HG02571 (cell line): ENCODE results near the gene TBC1D25.

ENCODE experiments used
- ATAC-seq: cut with Tn5 transposase; IDR thresholded peaks from one replicate; pipeline ENCODE4 v1.9.1; 2021; ENCODE audit warnings: mild to moderate bottlenecking, moderate library complexity; ENCODE audit not compliant: unreplicated experiment

The TBC1D25 gene

DNA sequence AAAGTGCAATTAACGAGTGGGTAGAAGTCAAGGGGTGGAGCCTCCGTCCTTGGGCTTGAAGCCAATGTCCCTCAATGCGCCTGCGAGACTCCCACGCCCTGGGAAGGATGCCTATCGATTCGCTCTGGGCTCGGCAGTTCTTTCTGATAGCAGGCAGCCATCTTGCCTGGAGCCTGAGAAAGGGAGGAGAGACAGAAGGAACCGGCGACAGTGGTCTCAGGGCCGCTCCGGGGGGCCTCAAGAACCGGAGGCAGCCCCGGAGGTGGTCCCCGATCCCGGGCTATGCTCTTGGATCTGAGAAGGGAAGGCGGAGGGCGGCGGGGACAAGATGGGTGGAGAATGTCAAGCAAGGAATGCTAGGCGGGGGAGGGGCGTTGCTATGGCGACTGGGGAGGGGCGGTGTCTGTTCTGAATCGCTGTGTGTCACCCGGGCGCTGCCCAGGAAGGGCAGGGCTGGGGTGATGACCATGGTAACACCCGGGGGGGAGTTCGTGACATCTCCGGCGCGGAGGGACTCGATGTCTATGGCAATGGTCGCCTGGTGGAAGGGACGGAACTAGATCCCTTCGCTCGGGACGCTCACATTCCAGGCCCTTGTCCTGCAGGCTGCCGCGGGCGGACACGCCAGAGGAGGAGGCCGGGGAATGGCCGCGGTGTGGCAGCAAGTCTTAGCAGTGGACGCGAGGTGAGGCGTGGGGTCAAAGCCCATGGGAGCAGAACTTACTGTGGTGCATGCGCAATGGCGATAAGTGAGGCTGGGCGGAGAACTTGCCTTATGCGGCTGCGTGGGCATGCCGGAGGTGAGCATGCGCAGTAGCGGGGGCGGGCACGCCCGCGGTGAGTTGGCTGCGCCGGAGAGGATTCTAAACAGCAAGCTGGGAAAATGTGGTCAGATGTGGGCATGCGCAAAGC, 58.1 kb downstream of the TBC1D25 start, which contains the start of gene WDR13:
Gene WDR13, plus strand, starts transcription at position 140 of the 912 bp plus-strand sequence. Its CDS starts 505 bp downstream, at position 645.
- ATAC-seq = peak; percentile 68

DNA sequence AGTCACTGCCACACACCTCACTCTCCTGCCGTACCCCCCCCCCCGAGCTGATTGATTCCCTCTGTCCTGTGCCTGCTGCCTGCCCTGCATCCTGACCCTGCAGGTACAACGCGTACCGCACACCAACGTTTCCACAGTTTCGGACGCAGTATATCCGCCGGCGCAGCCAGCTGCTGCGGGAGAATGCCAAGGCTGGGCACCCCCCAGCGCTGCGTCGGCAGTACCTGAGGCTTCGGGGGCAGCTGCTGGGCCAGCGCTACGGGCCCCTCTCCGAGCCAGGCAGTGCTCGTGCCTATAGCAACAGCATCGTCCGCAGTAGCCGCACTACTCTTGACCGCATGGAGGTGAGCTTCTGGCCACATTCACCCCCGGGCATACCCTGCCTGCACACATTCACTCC, 59.1 kb downstream of the TBC1D25 start:
- ATAC-seq = no peak

DNA sequence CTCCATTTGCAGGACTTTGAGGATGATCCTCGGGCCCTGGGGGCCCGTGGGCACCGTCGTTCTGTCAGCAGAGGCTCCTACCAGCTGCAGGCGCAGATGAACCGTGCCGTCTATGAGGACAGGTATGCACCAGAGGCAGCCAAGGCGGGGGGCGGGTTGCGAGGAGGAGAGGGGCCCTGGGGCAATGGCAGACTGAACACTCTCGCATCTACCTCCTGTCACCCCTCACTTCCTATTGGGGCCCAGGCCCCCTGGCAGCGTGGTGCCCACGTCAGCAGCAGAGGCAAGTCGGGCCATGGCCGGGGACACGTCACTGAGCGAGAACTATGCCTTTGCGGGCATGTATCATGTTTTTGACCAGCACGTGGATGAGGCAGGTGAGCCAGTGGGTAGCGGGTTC, 59.8 kb downstream of the TBC1D25 start:
- ATAC-seq = no peak

DNA sequence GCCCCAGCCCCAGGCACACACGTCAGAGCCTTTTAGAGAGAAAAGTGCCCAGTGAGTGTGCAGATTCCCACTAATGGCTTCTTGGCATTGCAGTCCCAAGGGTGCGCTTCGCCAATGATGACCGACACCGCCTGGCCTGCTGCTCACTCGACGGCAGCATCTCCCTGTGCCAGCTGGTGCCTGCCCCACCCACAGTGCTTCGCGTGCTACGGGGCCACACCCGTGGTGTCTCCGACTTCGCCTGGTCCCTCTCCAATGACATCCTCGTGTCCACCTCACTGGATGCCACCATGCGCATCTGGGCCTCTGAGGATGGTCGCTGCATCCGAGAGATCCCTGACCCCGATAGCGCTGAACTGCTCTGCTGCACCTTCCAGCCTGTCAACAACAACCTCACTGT, 60.7 kb downstream of the TBC1D25 start:
- no peak for ATAC-seq

DNA sequence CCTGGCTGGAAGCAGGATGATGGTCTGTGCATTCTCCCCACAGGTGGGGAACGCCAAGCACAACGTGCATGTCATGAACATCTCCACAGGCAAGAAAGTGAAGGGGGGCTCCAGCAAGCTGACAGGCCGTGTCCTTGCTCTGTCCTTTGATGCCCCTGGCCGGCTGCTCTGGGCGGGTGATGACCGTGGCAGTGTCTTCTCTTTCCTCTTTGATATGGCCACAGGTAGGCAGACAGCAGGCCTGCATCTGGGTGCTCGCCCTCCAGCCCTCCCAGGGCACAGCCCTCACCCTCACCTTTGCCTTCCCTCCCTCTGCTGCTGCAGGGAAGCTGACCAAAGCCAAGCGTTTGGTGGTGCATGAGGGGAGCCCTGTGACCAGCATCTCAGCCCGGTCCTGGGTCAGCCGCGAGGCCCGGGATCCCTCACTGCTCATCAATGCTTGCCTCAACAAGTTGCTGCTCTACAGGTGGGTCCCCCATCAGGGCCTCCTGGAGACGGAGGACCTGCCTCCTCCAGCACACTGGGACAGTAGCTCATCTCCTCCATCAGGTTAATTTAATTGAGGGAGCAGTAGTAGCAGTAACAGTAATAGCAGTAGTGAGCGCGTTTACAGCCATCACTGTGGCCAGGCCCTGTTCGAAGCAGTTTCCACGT, 62.4 kb downstream of the TBC1D25 start:
- ATAC-seq = no peak

DNA sequence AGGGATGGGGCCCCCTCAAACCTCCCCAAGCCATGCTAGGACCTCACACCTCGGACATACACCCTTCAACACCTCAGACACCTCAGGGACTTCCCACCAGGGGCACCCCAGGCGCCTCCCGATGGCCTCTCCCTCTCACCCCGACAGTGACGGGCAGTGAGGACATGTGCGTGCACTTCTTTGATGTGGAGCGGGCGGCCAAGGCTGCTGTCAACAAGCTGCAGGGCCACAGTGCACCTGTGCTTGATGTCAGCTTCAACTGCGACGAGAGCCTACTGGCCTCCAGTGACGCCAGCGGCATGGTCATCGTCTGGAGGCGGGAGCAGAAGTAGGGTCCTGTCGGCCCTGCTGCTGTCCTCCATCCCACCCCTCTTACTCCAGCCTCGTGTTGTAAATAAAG, 65.2 kb downstream of the TBC1D25 start:
- ATAC-seq = no peak

DNA sequence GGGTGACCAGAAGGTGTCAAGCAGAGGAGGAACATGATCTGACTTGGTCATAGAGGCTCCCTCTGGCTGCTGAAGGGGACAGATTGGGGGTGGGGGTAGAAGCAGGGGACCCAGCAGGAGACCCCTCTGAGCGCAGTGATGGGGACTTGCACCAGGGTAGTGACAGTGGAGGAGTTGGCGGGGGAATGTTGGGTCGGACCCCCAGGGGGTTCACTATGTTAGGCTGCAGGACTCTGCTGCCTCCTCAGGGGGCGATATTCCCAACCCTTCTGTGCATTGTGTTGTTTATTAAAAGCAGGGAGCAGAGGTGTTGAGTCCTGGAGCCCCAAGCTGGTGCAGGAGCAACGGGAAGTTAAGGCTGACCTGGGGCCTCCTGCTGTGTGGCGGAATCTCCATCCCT, 66.6 kb downstream of the TBC1D25 start:
- ATAC-seq = no peak

DNA sequence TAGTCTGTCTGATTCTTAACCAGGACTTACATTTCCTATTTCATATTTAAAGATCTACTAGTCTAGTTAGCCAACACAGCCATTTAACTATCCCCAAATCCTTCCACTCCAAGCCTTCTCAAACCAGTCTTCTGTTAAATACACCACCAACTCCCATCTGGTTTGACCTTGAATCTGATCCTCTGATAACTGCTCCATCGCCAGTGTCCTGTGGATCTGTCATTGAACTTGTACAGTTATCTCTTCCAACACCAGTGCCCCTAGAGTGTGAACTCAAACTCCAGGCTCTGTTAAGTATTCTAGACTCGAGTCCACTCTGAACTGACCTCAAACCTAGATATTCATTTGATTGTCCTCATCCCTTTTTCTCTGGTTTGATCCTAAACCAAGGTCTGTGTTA, 72.2 kb downstream of the TBC1D25 start:
- no peak for ATAC-seq
